Esophagus squamous epithelium (tissue), 5 donors: Measurements from ENCODE around the gene SETDB2. TPM values are rescaled to one million over a fixed set of nuclear protein-coding genes. Genes with fewer than 3 reads are reported as not detected.

Experiments
- DNase-seq: peaks from one replicate; lab custom pipeline; 2025; lab: John Stamatoyannopoulos, UW
- H3K27ac ChIP-seq, 4 donors: fragments of 200-600 bp; sonication (generic); one replicate each; pipeline ENCODE4 v1.5.1; 2016 to 2019; ENCODE audit warnings: mild to moderate bottlenecking in 1 of 4
- H3K27me3 ChIP-seq, 4 donors: fragments of 200-600 bp; sonication (generic); 1 replicate in 3 of 4; 2 replicates in 1 of 4; pipeline versions ENCODE4 v1.5.1 to v1.6.0; 2017 to 2021; ENCODE audit warnings: antibody characterized with exemption in 1 of 4
- H3K36me3 ChIP-seq, 3 donors: fragments of 200-600 bp; sonication (generic); one replicate each; pipeline ENCODE4 v1.5.1; 2016 to 2019
- H3K4me1 ChIP-seq, 3 donors: fragments of 200-600 bp; sonication (generic); one replicate each; pipeline ENCODE4 v1.5.1; 2017 to 2019
- H3K4me3 ChIP-seq, 4 donors: fragments of 200-600 bp; sonication (generic); 1 replicate in 3 of 4; 2 replicates in 1 of 4; pipeline ENCODE4 v1.5.1; 2016 to 2019; ENCODE audit warnings: mild to moderate bottlenecking in 2 of 4, moderate library complexity in 1 of 4
- H3K9me3 ChIP-seq, 3 donors: fragments of 200-600 bp; sonication (generic); one replicate each; pipeline ENCODE4 v1.5.1; 2016 to 2019
- POLR2A ChIP-seq, 4 donors: fragments of 450-650 bp; IDR thresholded peaks; one replicate each; pipeline ENCODE4 v1.6.1; 2017; ENCODE audit warnings: antibody characterized with exemption in 4 of 4, mild to moderate bottlenecking in 4 of 4, moderate library complexity in 3 of 4
- WGBS, 2 donors: methylation state at CpG; one replicate each; pipeline ENCODE4 v1.1.5; 2018; 5-methylcytosine and 5-hydroxymethylcytosine counted together
- intact Hi-C: fragments of 100-400 bp; cut with DNase I; formaldehyde crosslinking; loops from one replicate; pipeline ENCODE4 v1.15.0; 2022
- total RNA-seq, 4 donors: library from RNA; depleted of rRNA; stranded (reverse); fragments of >200 nt; gene quantifications; one replicate each; pipeline ENCODE4 v1.1.0, GENCODE V29; 2016
- TF ChIP-seq, protein P1 (sequence below), 6 experiments: fragments of 450-650 bp in 4 of 6; fragments of 200-600 bp in 2 of 6; sonication (generic) in 2 of 6; IDR thresholded peaks; one replicate each; pipeline ENCODE4 v1.5.1; 2016 to 2019; ENCODE audit warnings: antibody characterized with exemption in 6 of 6, mild to moderate bottlenecking in 4 of 6, moderate library complexity in 4 of 6
- donor health status: DM: yes; HTN: yes; CAD: no.

SETDB2 gene
- total RNA-seq, 4 donors from 2014 or later, result 2.3 to 9.0 (median 4.8) TPM

DNA sequence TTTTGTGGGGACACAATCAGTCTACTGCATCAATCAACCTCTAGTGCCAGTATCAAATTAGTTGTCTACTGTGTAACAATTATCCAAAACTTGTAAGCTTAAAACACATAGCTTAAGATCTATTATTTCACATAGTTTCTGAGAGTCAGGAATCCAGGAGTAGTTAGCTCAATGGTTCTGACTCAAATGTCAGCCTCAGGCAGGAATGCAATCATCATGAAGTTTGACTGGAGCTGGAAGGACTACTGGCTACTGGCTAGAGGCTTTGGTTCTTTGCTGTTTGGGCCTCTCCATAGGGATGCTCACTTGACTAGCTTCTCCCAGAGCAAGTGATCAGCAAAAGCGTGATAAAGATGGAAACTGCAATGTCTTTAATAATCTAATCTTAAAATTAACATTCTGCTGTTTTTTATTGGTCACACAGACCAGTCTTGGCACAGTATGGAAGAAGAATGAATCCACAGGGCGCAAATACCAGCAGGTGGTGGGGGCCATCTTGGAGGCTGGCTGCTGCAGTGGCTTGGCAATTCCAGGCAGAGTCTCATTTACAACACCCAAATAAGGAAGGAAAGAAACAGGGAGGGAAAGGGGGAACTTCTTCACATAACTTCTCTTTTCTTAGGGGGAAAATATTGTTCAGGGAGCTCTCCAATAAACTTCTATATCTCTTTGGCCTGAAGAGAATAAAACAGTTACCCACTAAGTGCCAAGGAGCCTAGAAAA, 15.9 kb upstream of the SETDB2 start:
- H3K36me3 ChIP-seq, result peaks cover 0 to 31% (median 0%) of the 10 kb centered on the region in 3 donors
- H3K4me1 ChIP-seq, result no peaks in the 10 kb centered on the region
- DNase-seq, result no peak
- intact Hi-C loops, result no loop called here
- TF ChIP-seq, protein P1, sequence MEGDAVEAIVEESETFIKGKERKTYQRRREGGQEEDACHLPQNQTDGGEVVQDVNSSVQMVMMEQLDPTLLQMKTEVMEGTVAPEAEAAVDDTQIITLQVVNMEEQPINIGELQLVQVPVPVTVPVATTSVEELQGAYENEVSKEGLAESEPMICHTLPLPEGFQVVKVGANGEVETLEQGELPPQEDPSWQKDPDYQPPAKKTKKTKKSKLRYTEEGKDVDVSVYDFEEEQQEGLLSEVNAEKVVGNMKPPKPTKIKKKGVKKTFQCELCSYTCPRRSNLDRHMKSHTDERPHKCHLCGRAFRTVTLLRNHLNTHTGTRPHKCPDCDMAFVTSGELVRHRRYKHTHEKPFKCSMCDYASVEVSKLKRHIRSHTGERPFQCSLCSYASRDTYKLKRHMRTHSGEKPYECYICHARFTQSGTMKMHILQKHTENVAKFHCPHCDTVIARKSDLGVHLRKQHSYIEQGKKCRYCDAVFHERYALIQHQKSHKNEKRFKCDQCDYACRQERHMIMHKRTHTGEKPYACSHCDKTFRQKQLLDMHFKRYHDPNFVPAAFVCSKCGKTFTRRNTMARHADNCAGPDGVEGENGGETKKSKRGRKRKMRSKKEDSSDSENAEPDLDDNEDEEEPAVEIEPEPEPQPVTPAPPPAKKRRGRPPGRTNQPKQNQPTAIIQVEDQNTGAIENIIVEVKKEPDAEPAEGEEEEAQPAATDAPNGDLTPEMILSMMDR (IDR thresholded peaks at IDR 0.05), result no peak
- TF ChIP-seq POLR2A (IDR thresholded peaks at IDR 0.05), result no peak
- no peaks in the 10 kb centered on the region for H3K9me3 ChIP-seq
- H3K27ac ChIP-seq, result no peak overlapping the region
- no peaks in the 10 kb centered on the region for H3K27me3 ChIP-seq
- 82 to 96% methylated on average over 2 of the region's 2 CpGs for WGBS, 2 donors
- no peak overlapping the region for H3K4me3 ChIP-seq

DNA sequence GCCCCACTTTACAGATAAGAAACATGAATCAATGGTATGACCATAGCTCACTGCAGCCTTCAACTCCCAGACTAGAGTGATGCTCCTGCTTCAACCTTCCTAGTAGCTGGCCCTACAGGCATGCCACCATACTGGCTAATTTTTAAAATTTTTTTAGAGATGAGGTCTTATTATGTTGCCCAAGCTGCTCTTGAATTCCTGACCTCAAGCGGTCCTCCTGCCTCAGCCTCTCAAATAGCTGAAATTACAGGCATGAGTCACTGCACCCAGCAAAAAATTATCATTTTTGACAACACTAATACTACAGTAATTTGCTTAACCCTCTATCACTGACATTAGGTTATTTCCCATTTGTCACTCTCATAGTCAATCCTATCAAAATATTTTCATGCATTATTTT, 15.0 kb upstream of the SETDB2 start:
- Histone ChIP-seq H3K9me3 (no peaks in the 10 kb centered on the region), H3K36me3 (peaks cover 0 to 40% (median 0%) of the 10 kb centered on the region in 3 donors), H3K4me3 (no peak overlapping the region), H3K27me3 (no peaks in the 10 kb centered on the region), H3K4me1 (no peaks in the 10 kb centered on the region), H3K27ac (no peak overlapping the region)
- intact Hi-C loops, result no loop called here
- no peak for DNase-seq
- no peak for TF ChIP-seq POLR2A (IDR thresholded peaks at IDR 0.05)
- 92 to 100% methylated on average over 1 of the region's 1 CpG for WGBS, 2 donors

DNA sequence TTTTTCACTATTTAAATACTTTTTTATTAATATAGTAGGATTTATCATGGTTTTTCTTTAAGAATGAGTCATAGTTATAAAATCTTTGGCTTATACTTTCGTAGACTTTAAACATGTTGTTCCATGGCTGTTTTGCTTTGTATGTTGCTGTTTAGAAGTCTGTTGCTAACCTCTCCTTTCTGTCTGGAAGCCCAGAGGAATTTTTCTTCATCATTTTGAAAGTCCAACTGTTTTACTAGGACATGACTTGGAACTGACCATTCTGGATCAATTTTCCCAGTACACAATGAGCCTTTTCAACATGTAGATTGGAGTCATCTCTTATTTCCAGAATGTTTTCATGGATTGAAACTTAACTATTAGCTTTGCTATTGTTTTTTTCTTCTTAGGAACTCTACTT, 8.1 kb upstream of the SETDB2 start:
- no peaks in the 10 kb centered on the region for H3K4me1 ChIP-seq
- no peak for DNase-seq
- no peaks in the 10 kb centered on the region for H3K27me3 ChIP-seq
- intact Hi-C loops, result loop anchor here (5.0 kb wide), 1 partner anchor 134 kb away; no protein-coding TSS in a partner anchor
- no peak overlapping the region for H3K4me3 ChIP-seq
- H3K9me3 ChIP-seq, result no peaks in the 10 kb centered on the region
- H3K36me3 ChIP-seq, result peaks cover 0 to 33% (median 0%) of the 10 kb centered on the region in 3 donors
- WGBS, 2 donors, result 25 to 50% methylated on average over 1 of the region's 1 CpG
- H3K27ac ChIP-seq, result no peak overlapping the region
- TF ChIP-seq, protein P1 (IDR thresholded peaks at IDR 0.05), result no peak
- TF ChIP-seq POLR2A (IDR thresholded peaks at IDR 0.05), result no peak

DNA sequence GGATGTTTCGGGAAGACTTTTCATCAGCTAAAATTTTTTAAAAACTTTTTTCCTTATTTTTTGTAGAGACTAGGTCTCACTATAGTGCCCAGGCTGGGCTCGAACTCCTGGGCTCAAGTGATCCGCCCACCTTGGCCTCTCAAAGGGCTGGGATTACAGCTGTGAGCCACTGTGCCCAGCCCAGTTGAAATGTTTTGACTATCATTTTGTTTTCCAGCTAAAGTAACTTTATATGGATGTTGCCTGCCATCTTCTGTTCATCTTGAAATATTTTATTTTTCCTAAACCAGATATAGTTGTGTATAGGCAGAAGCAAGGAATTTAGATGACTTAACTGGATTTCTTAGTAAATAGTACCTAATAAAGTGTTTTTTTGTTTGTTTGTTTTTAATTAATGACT, 7.2 kb upstream of the SETDB2 start:
- H3K27ac ChIP-seq, result no peak overlapping the region
- no peak overlapping the region for H3K4me3 ChIP-seq
- no peak for DNase-seq
- no peaks in the 10 kb centered on the region for H3K27me3 ChIP-seq
- TF ChIP-seq POLR2A (IDR thresholded peaks at IDR 0.05), result no peak
- TF ChIP-seq, protein P1 (IDR thresholded peaks at IDR 0.05), result peak in 4 of 6 experiments; percentile 15 to 45 (median 27)
- 47 to 52% methylated on average over 3 of the region's 3 CpGs for WGBS, 2 donors
- H3K4me1 ChIP-seq, result no peaks in the 10 kb centered on the region
- peaks cover 0 to 26% (median 0%) of the 10 kb centered on the region in 3 donors for H3K36me3 ChIP-seq
- intact Hi-C loops, result loop anchor here (5.0 kb wide), 1 partner anchor 135 kb away; no protein-coding TSS in a partner anchor
- no peaks in the 10 kb centered on the region for H3K9me3 ChIP-seq

DNA sequence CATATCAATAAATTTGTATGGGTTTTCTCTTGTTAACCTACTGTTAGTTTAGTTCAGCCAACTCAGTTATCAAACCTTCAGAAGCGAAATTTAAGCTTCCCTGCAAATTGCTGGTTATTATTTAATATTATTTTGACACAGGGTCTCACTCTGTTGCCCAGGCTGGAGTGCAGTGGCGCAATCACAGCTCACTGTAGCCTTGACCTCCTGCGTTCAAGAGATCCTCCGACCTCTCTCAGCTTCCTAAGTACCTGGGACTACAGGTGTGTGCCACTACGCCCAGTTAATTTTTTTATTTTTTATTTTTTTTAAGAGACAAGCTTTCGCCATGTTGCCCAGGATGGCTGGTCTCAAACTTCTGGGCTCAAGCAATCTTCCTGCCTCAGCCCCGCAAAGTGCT, 6.4 kb upstream of the SETDB2 start:
- no peak for TF ChIP-seq POLR2A (IDR thresholded peaks at IDR 0.05)
- TF ChIP-seq, protein P1 (IDR thresholded peaks at IDR 0.05), result no peak
- no peaks in the 10 kb centered on the region for H3K9me3 ChIP-seq
- no peak overlapping the region for H3K4me3 ChIP-seq
- 84 to 89% methylated on average over 7 of the region's 7 CpGs for WGBS, 2 donors
- no peaks in the 10 kb centered on the region for H3K27me3 ChIP-seq
- intact Hi-C loops, result loop anchor here (5.0 kb wide), 1 partner anchor 135 kb away; no protein-coding TSS in a partner anchor
- peaks cover 0 to 3% (median under 1%) of the 10 kb centered on the region in 3 donors for H3K4me1 ChIP-seq
- peaks cover 0 to 17% (median 0%) of the 10 kb centered on the region in 3 donors for H3K36me3 ChIP-seq
- DNase-seq, result no peak
- no peak overlapping the region for H3K27ac ChIP-seq
